Ovary (tissue), 1 donor: Measurements from ENCODE around the gene WIZ.

ENCODE experiments used
- EP300 ChIP-seq: sonication (generic); formaldehyde crosslinking; IDR thresholded peaks from one replicate; pipeline ENCODE4 v1.6.1; 2017; ENCODE audit warnings: antibody characterized with exemption
- POLR2A ChIP-seq: fragments of 450-650 bp; IDR thresholded peaks from one replicate; pipeline ENCODE4 v1.6.1; 2017; ENCODE audit warnings: antibody characterized with exemption, mild to moderate bottlenecking, moderate library complexity

DNA sequence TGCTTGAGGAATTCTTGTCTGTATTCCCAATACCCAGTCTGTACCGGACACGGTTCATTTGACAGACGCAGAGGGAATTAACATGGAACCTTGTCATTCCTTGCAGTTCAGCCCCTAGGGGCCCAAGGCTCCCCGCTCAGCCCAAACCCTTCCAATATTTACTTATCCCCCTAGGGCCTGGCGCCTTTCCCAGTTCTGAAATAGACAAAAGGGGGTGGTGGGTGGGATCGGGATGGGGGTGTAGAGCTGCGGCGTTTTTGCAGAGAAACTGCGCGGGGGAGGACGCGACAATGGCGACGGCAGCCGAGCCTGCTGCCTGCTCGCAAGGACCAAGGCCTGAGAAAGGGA lies 31.6 kb downstream of the WIZ start:
- TF ChIP-seq POLR2A (no peak), EP300 (no peak)
